HEK293T (cell line): Measurements from ENCODE around the gene TDP1.

Experiments used
- BHLHE40 ChIP-seq: fragments of 450-650 bp; IDR thresholded peaks from 2 replicates; pipeline ENCODE4 v1.6.1; 2016; ENCODE audit warnings: mild to moderate bottlenecking, moderate library complexity, borderline replicate concordance
- ELF4 ChIP-seq: fragments of 450-650 bp; IDR thresholded peaks from 2 replicates; pipeline ENCODE4 v1.6.1; 2017; ENCODE audit warnings: antibody characterized with exemption
- L3MBTL2 ChIP-seq: fragments of 450-650 bp; conservative IDR thresholded peaks from 2 replicates; pipeline ENCODE4 v1.6.1; 2016; ENCODE audit warnings: mild to moderate bottlenecking
- LEF1 ChIP-seq: fragments of 450-650 bp; IDR thresholded peaks from 2 replicates; pipeline ENCODE4 v1.6.1; 2017; ENCODE audit warnings: mild to moderate bottlenecking, borderline replicate concordance
- NFRKB ChIP-seq: fragments of 450-650 bp; IDR thresholded peaks from 2 replicates; pipeline ENCODE4 v1.6.1; 2016; ENCODE audit warnings: mild to moderate bottlenecking, moderate library complexity
- PKNOX1 ChIP-seq: fragments of 450-650 bp; IDR thresholded peaks from 2 replicates; pipeline ENCODE4 v1.6.1; 2016
- SP1 ChIP-seq: fragments of 450-650 bp; IDR thresholded peaks from 2 replicates; pipeline ENCODE4 v1.6.1; 2017
- SUZ12 ChIP-seq: fragments of 450-650 bp; IDR thresholded peaks from 2 replicates; pipeline ENCODE4 v1.6.1; 2016; ENCODE audit warnings: mild to moderate bottlenecking
- ZNF384 ChIP-seq: fragments of 450-650 bp; IDR thresholded peaks from 2 replicates; pipeline ENCODE4 v1.6.1; 2016

GRCh38 chr14:90062822-90063539 is 107.3 kb downstream of the TDP1 start:
- TF ChIP-seq NFRKB (no peak), BHLHE40 (no peak), ZNF384 (no peak), LEF1 (no peak), L3MBTL2 (no peak), SUZ12 (no peak), SP1 (no peak), PKNOX1 (no peak), ELF4 (no peak)
